ENCODE data around the gene SOBP. TPM values are rescaled to one million over a fixed set of nuclear protein-coding genes. Genes with fewer than 3 reads are reported as not detected.

SOBP gene
- total RNA-seq, 4 donors from 2014 or later, result 16.2 to 29.9 (median 19.2) TPM

DNA sequence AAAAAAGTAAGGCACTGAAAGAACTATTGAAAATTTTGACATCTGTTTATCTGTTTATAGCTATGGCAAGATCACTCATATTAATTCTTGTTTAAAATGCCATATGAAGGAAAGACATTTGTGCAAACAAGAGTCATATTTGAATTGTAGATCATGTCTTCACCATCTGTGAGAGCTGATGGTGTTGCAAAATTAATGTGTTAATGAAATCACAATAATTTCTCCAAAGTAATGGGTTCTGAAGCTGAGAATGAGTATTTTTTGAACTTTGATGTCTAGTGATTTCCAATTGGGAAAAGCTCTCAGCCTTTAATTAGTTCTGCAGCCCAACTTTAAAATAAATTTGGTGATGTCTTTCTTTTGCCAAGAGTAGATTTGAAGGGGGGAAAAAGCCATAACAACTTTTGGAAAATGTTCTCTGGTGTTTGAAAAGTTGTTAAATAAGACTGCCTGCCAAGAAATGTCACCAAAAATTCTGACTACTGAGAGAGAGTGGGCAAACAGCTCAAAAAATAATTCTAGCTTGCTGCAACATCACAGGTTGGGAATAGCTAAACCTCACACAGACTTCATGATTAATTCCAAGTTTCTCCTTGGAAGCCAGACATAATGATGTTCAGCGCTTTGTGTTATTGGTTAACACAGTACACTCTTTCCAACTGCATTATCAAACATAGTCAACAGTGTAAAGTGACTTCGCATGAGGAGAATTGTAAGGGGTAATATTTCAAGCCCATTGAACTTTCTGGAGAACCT, 142.6 kb downstream of the SOBP start:
- H3K36me3 ChIP-seq, result peaks cover 0 to 27% of the 10 kb centered on the region in 2 donors
- H3K27ac ChIP-seq, result no peak overlapping the region
- H3K9me3 ChIP-seq, result no peaks in the 10 kb centered on the region
- no peak overlapping the region for H3K4me3 ChIP-seq
- peaks cover 0 to 52% (median 14%) of the 10 kb centered on the region in 3 donors for H3K4me1 ChIP-seq
- TF ChIP-seq, protein P1, sequence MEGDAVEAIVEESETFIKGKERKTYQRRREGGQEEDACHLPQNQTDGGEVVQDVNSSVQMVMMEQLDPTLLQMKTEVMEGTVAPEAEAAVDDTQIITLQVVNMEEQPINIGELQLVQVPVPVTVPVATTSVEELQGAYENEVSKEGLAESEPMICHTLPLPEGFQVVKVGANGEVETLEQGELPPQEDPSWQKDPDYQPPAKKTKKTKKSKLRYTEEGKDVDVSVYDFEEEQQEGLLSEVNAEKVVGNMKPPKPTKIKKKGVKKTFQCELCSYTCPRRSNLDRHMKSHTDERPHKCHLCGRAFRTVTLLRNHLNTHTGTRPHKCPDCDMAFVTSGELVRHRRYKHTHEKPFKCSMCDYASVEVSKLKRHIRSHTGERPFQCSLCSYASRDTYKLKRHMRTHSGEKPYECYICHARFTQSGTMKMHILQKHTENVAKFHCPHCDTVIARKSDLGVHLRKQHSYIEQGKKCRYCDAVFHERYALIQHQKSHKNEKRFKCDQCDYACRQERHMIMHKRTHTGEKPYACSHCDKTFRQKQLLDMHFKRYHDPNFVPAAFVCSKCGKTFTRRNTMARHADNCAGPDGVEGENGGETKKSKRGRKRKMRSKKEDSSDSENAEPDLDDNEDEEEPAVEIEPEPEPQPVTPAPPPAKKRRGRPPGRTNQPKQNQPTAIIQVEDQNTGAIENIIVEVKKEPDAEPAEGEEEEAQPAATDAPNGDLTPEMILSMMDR (IDR thresholded peaks at IDR 0.05), result no peak
- peaks cover 17% of the 10 kb centered on the region for H3K27me3 ChIP-seq
- ATAC-seq, result no peak
- 27 to 42% methylated on average over 2 of the region's 2 CpGs for WGBS, 2 donors (ENCODE audit: low coverage in 1 of 2)

DNA sequence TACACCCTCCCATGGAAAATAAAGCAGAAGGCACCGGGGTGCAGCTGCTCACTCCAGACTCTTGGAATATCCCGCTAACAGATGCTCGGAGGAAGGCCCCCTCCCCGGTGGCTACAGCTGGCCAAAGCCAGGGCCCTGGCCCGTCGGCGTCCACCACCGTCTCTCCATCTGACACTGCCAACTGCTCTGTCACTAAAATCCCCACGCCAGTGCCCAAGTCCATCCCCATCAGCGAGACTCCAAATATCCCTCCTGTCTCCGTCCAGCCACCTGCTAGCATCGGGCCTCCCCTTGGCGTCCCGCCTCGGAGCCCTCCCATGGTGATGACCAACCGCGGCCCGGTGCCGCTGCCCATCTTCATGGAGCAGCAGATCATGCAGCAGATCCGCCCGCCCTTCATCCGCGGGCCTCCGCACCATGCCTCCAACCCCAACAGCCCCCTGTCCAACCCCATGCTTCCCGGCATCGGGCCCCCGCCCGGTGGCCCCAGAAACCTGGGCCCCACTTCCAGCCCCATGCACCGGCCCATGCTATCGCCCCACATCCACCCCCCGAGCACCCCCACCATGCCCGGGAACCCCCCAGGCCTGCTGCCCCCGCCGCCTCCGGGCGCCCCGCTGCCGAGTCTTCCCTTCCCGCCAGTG, 143.9 kb downstream of the SOBP start:
- peaks cover 17% of the 10 kb centered on the region for H3K27me3 ChIP-seq

DNA sequence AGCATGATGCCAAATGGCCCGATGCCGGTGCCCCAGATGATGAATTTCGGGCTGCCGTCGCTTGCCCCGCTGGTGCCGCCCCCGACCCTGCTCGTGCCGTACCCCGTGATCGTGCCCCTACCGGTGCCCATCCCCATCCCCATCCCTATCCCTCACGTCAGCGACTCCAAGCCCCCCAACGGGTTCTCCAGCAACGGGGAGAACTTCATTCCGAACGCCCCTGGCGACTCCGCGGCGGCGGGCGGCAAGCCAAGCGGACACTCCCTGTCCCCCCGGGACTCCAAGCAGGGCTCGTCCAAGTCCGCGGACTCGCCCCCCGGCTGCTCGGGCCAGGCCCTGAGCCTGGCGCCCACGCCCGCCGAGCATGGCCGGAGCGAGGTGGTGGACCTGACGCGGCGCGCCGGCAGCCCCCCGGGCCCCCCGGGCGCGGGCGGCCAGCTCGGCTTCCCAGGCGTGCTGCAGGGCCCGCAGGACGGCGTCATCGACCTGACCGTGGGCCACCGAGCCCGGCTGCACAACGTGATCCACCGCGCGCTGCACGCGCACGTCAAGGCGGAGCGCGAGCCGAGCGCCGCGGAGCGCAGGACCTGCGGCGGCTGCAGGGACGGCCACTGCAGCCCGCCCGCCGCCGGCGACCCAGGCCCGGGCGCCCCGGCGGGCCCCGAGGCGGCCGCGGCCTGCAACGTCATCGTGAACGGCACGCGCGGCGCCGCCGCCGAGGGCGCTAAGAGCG, 144.6 kb downstream of the SOBP start:
- TF ChIP-seq, protein P1 (IDR thresholded peaks at IDR 0.05), result no peak
- no peak for TF ChIP-seq POLR2AphosphoS5 (IDR thresholded peaks at IDR 0.05)
- no peak for TF ChIP-seq EP300 (IDR thresholded peaks at IDR 0.05)
- TF ChIP-seq POLR2A (IDR thresholded peaks at IDR 0.05), result no peak
- WGBS, 2 donors (ENCODE audit: low coverage in 1 of 2), result no CpG with 5 or more reads among the region's 101 CpGs
- H3K4me1 ChIP-seq, result peaks cover 0 to 34% (median 14%) of the 10 kb centered on the region in 3 donors
- ATAC-seq, result peak; percentile 43
- H3K9me3 ChIP-seq, result no peaks in the 10 kb centered on the region
- peaks cover 0 to 27% of the 10 kb centered on the region in 2 donors for H3K36me3 ChIP-seq
- peaks cover 17% of the 10 kb centered on the region for H3K27me3 ChIP-seq
- peak overlapping the region in 1 of 2 donors; percentile 40 for H3K4me3 ChIP-seq
- no peak overlapping the region for H3K27ac ChIP-seq

More for the DNA sequence above, 143.9 kb downstream of the SOBP start:
- peaks cover 0 to 40% (median 14%) of the 10 kb centered on the region in 3 donors for H3K4me1 ChIP-seq
- WGBS, 2 donors (ENCODE audit: low coverage in 1 of 2), result 87% methylated on average over 4 of the region's 39 CpGs; no CpG with 5 or more reads in 1 of the 2 donors
- no peak for TF ChIP-seq POLR2A (IDR thresholded peaks at IDR 0.05)
- TF ChIP-seq, protein P1 (IDR thresholded peaks at IDR 0.05), result no peak
- no peak for TF ChIP-seq EP300 (IDR thresholded peaks at IDR 0.05)
- no peak for TF ChIP-seq POLR2AphosphoS5 (IDR thresholded peaks at IDR 0.05)
- ATAC-seq, result peak; percentile 12
- H3K4me3 ChIP-seq, result no peak overlapping the region
- H3K27ac ChIP-seq, result no peak overlapping the region
- H3K36me3 ChIP-seq, result peaks cover 0 to 27% of the 10 kb centered on the region in 2 donors
- no peaks in the 10 kb centered on the region for H3K9me3 ChIP-seq

DNA sequence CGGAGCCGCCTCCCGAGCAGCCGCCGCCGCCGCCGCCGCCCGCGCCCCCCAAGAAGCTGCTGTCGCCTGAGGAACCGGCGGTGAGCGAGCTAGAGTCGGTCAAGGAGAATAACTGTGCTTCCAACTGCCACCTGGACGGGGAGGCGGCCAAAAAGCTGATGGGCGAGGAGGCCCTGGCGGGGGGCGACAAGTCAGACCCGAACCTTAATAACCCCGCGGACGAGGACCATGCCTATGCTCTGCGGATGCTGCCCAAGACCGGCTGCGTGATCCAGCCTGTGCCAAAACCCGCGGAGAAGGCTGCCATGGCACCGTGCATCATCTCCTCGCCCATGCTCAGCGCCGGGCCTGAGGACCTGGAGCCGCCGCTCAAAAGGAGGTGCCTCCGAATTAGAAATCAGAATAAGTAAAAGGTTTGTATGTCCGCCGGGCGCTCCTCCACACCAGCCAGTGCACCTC, 145.2 kb downstream of the SOBP start:
- Histone ChIP-seq H3K36me3 (peaks cover 0 to 27% of the 10 kb centered on the region in 2 donors), H3K27me3 (peaks cover 17% of the 10 kb centered on the region), H3K9me3 (no peaks in the 10 kb centered on the region), H3K27ac (no peak overlapping the region), H3K4me3 (peak overlapping the region in 1 of 2 donors; percentile 40), H3K4me1 (peaks cover 0 to 28% (median 11%) of the 10 kb centered on the region in 3 donors)
- no peak for ATAC-seq
- TF ChIP-seq POLR2A (IDR thresholded peaks at IDR 0.05) (no peak), POLR2AphosphoS5 (IDR thresholded peaks at IDR 0.05) (no peak), EP300 (IDR thresholded peaks at IDR 0.05) (no peak)
- TF ChIP-seq, protein P1 (IDR thresholded peaks at IDR 0.05), result no peak
- WGBS, 2 donors (ENCODE audit: low coverage in 1 of 2), result 95 to 100% methylated on average over 3 to 6 of the region's 40 CpGs
